ENCODE results near the gene RAP1B. TPM values are rescaled to one million over a fixed set of nuclear protein-coding genes. Genes with fewer than 3 reads are reported as not detected.
A peak's percentile ranks its signal among the peaks of the same experiment; 100 is the strongest.

The RAP1B gene
- total RNA-seq, 1 donor from 2014 or later: 252 TPM

GRCh38 chr12:68595241-68595640, 15.5 kb upstream of the RAP1B start:
- Histone ChIP-seq H3K4me3 (no peak overlapping the region), H3K4me1 (no peaks in the 10 kb centered on the region), H3K27me3 (no peaks in the 10 kb centered on the region), H3K36me3 (no peaks in the 10 kb centered on the region), H2AFZ (replicated peaks) (no peak overlapping the region), H3K9me3 (ENCODE audit: low read depth) (peaks cover 5% of the 10 kb centered on the region), H3K27ac (no peak overlapping the region), H3K79me2 (ENCODE audit: low read depth) (no peaks in the 10 kb centered on the region), H4K20me1 (ENCODE audit: low read depth) (no peaks in the 10 kb centered on the region), H3K4me2 (no peak overlapping the region), H3K9ac (no peak overlapping the region), H3F3A (ENCODE audit: low read depth) (no peaks in the 10 kb centered on the region)
- no peaks in the 10 kb centered on the region for H3K4me1 Mint-ChIP-seq
- no peak overlapping the region for H3K4me3 Mint-ChIP-seq
- peaks cover 10% of the 10 kb centered on the region for H3K9me3 Mint-ChIP-seq
- H3K27me3 Mint-ChIP-seq (ENCODE audit: insufficient read depth, low read depth): peaks cover 4% of the 10 kb centered on the region
- peaks cover 2% of the 10 kb centered on the region for H3K36me3 Mint-ChIP-seq
- DNase-seq (ENCODE audit: low spot score): no peak
- no peak for TF ChIP-seq CTCF (IDR thresholded peaks at IDR 0.05)
- no peak for TF ChIP-seq EZH2phosphoT487 (IDR thresholded peaks at IDR 0.05)
- no peak for TF ChIP-seq EZH2 (IDR thresholded peaks at IDR 0.05)
- H3K27ac Mint-ChIP-seq: no peak overlapping the region

- peaks cover 2% of the 10 kb centered on the region for H3K27me3 Mint-ChIP-seq (ENCODE audit: insufficient read depth, low read depth)
- Histone ChIP-seq H3K27ac (no peak overlapping the region), H3K79me2 (ENCODE audit: low read depth) (no peaks in the 10 kb centered on the region), H3K9me3 (ENCODE audit: low read depth) (no peaks in the 10 kb centered on the region), H3K36me3 (no peaks in the 10 kb centered on the region), H3K4me1 (no peaks in the 10 kb centered on the region), H3K4me2 (no peak overlapping the region), H3K27me3 (no peaks in the 10 kb centered on the region), H3K4me3 (no peak overlapping the region), H2AFZ (replicated peaks) (peak overlapping the region; percentile 28), H3K9ac (no peak overlapping the region), H3F3A (ENCODE audit: low read depth) (no peaks in the 10 kb centered on the region), H4K20me1 (ENCODE audit: low read depth) (no peaks in the 10 kb centered on the region)
- DNase-seq (ENCODE audit: low spot score): no peak
- H3K36me3 Mint-ChIP-seq: no peaks in the 10 kb centered on the region
- TF ChIP-seq EZH2 (IDR thresholded peaks at IDR 0.05) (no peak), EZH2phosphoT487 (IDR thresholded peaks at IDR 0.05) (no peak), CTCF (IDR thresholded peaks at IDR 0.05) (no peak)
- no peak overlapping the region for H3K4me3 Mint-ChIP-seq
- H3K27ac Mint-ChIP-seq: no peak overlapping the region
- no peaks in the 10 kb centered on the region for H3K4me1 Mint-ChIP-seq
- no peaks in the 10 kb centered on the region for H3K9me3 Mint-ChIP-seq
Measured at GRCh38 chr12:68601767-68602166, 8.9 kb upstream of the RAP1B start.

- H3K36me3 ChIP-seq: no peaks in the 10 kb centered on the region
Measured at GRCh38 chr12:68602720-68603119, 8.0 kb upstream of the RAP1B start.

More at GRCh38 chr12:68602720-68603119, 8.0 kb upstream of the RAP1B start:
- Histone ChIP-seq H3K4me2 (no peak overlapping the region), H3K79me2 (ENCODE audit: low read depth) (no peaks in the 10 kb centered on the region), H3F3A (ENCODE audit: low read depth) (peaks cover 8% of the 10 kb centered on the region), H3K9ac (no peak overlapping the region), H3K27ac (no peak overlapping the region), H3K4me1 (peaks cover 4% of the 10 kb centered on the region), H3K9me3 (ENCODE audit: low read depth) (no peaks in the 10 kb centered on the region), H3K4me3 (no peak overlapping the region), H2AFZ (replicated peaks) (no peak overlapping the region), H3K27me3 (no peaks in the 10 kb centered on the region), H4K20me1 (ENCODE audit: low read depth) (no peaks in the 10 kb centered on the region)
- H3K27me3 Mint-ChIP-seq (ENCODE audit: insufficient read depth, low read depth): peaks cover 2% of the 10 kb centered on the region
- no peak for TF ChIP-seq EZH2 (IDR thresholded peaks at IDR 0.05)
- TF ChIP-seq EZH2phosphoT487 (IDR thresholded peaks at IDR 0.05): no peak
- no peak for TF ChIP-seq CTCF (IDR thresholded peaks at IDR 0.05)
- no peak for DNase-seq (ENCODE audit: low spot score)
- no peaks in the 10 kb centered on the region for H3K9me3 Mint-ChIP-seq
- no peak overlapping the region for H3K27ac Mint-ChIP-seq
- peaks cover 2% of the 10 kb centered on the region for H3K4me1 Mint-ChIP-seq
- no peaks in the 10 kb centered on the region for H3K36me3 Mint-ChIP-seq
- H3K4me3 Mint-ChIP-seq: no peak overlapping the region
